Measurements from ENCODE around the gene PLCG2.

GRCh38 chr16:81842564-81843242, 63.6 kb downstream of the PLCG2 start:
- TF ChIP-seq, protein P1, sequence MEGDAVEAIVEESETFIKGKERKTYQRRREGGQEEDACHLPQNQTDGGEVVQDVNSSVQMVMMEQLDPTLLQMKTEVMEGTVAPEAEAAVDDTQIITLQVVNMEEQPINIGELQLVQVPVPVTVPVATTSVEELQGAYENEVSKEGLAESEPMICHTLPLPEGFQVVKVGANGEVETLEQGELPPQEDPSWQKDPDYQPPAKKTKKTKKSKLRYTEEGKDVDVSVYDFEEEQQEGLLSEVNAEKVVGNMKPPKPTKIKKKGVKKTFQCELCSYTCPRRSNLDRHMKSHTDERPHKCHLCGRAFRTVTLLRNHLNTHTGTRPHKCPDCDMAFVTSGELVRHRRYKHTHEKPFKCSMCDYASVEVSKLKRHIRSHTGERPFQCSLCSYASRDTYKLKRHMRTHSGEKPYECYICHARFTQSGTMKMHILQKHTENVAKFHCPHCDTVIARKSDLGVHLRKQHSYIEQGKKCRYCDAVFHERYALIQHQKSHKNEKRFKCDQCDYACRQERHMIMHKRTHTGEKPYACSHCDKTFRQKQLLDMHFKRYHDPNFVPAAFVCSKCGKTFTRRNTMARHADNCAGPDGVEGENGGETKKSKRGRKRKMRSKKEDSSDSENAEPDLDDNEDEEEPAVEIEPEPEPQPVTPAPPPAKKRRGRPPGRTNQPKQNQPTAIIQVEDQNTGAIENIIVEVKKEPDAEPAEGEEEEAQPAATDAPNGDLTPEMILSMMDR (IDR thresholded peaks at IDR 0.05): no peak
- no peak for TF ChIP-seq ZFX (IDR thresholded peaks at IDR 0.05; ENCODE audit: borderline replicate concordance)
